GM12891 (cell line): Measurements from ENCODE around the gene EGR4.

Experiments
- PAX5 ChIP-seq: IDR thresholded peaks from 2 replicates; pipeline ENCODE4 v1.6.1; 2011; ENCODE audit warnings: low read length, moderate library complexity, mild to moderate bottlenecking; ENCODE audit not compliant: insufficient read depth, severe bottlenecking
- POLR2A ChIP-seq: IDR thresholded peaks from 2 replicates; pipeline ENCODE4 v1.6.1; 2011; ENCODE audit warnings: low read depth, low read length, control low read depth
- POLR2AphosphoS5 ChIP-seq: IDR thresholded peaks from 2 replicates; pipeline ENCODE4 v1.6.1; 2011; ENCODE audit warnings: low read depth, low read length, control low read depth
- POU2F2 ChIP-seq: IDR thresholded peaks from 2 replicates; pipeline ENCODE4 v1.6.1; 2011; ENCODE audit warnings: low read depth, mild to moderate bottlenecking, control low read depth, low read length, moderate library complexity
- SPI1 ChIP-seq: IDR thresholded peaks from 2 replicates; pipeline ENCODE4 v1.6.1; 2011; ENCODE audit warnings: low read depth, low read length, control low read depth
- TAF1 ChIP-seq: IDR thresholded peaks from 2 replicates; pipeline ENCODE4 v1.6.1; 2011; ENCODE audit warnings: low read depth, low read length, control low read depth

- TF ChIP-seq SPI1: no peak
- TF ChIP-seq POLR2A: no peak
- TF ChIP-seq PAX5: no peak
- TF ChIP-seq POU2F2: no peak
- TF ChIP-seq POLR2AphosphoS5: no peak
- no peak for TF ChIP-seq TAF1
These were observed 33.5 kb downstream of the EGR4 start for GRCh38 chr2:73259704-73260337.
